ENCODE measurements around the gene MICU1.

- TF ChIP-seq CTCF (IDR thresholded peaks at IDR 0.05) (no peak), POLR2A (IDR thresholded peaks at IDR 0.05) (no peak)
These were observed 47.4 kb upstream of the MICU1 start for GRCh38 chr10:72673280-72673679.
